ENCODE results near the gene CYP17A1. TPM values are rescaled to one million over a fixed set of nuclear protein-coding genes. Genes with fewer than 3 reads are reported as not detected.

The CYP17A1 gene
- total RNA-seq, 1 donor from 2014 or later = not detected

DNA sequence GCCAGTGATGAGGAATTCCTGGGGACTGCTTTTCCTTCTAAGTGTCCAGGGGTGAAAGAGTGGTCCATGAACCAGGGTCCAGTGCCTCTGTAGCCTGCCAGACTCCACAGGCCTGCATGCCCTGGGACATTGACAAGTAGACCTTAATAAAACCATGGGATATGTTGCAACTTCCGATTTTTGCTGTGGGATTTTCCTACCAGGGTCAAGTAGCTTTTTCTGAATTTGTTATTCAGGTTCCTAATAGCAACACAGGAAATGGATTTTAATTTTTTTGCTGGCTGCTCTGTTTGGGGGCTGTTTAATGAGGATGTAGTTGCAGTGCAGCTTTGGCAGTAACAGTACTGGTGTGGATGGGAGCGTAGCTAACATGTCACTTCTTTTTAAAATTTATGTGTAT, 51.4 kb downstream of the CYP17A1 start:
- Mint-ChIP-seq H3K27ac (ENCODE audit: unreplicated experiment) (no peak overlapping the region), H3K4me1 (ENCODE audit: low read depth, unreplicated experiment) (peaks cover 5% of the 10 kb centered on the region), H3K27me3 (ENCODE audit: unreplicated experiment) (peaks cover 5% of the 10 kb centered on the region), H3K9me3 (ENCODE audit: unreplicated experiment) (no peaks in the 10 kb centered on the region), H3K36me3 (ENCODE audit: unreplicated experiment) (peaks cover 5% of the 10 kb centered on the region), H3K4me3 (ENCODE audit: unreplicated experiment) (no peak overlapping the region)
- TF ChIP-seq, protein P1, sequence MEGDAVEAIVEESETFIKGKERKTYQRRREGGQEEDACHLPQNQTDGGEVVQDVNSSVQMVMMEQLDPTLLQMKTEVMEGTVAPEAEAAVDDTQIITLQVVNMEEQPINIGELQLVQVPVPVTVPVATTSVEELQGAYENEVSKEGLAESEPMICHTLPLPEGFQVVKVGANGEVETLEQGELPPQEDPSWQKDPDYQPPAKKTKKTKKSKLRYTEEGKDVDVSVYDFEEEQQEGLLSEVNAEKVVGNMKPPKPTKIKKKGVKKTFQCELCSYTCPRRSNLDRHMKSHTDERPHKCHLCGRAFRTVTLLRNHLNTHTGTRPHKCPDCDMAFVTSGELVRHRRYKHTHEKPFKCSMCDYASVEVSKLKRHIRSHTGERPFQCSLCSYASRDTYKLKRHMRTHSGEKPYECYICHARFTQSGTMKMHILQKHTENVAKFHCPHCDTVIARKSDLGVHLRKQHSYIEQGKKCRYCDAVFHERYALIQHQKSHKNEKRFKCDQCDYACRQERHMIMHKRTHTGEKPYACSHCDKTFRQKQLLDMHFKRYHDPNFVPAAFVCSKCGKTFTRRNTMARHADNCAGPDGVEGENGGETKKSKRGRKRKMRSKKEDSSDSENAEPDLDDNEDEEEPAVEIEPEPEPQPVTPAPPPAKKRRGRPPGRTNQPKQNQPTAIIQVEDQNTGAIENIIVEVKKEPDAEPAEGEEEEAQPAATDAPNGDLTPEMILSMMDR (IDR thresholded peaks at IDR 0.05; ENCODE audit: partially characterized antibody, unreplicated experiment) = no peak
- DNase-seq = no peak

DNA sequence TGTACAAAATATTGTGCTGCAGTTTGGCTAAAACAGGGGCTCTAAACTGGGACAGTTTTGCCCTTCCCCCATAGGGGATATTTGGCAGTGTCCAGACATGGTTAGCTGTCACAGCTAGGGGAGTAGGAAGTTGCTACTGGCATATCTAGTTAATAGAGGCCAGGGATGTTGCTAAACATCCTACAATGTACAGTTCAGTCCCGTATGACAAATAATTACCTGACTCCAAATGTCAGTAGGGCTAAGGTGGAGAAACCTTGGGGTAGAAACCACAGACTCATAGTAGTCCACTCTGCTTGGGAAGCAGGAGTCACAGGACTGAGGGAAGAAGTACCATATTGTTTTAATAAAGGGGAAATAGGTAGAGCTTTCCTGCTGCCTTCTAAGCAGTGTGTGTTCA, 53.6 kb downstream of the CYP17A1 start:
- Mint-ChIP-seq H3K4me3 (ENCODE audit: unreplicated experiment) (no peak overlapping the region), H3K9me3 (ENCODE audit: unreplicated experiment) (no peaks in the 10 kb centered on the region), H3K36me3 (ENCODE audit: unreplicated experiment) (no peaks in the 10 kb centered on the region), H3K27ac (ENCODE audit: unreplicated experiment) (no peak overlapping the region), H3K4me1 (ENCODE audit: low read depth, unreplicated experiment) (peaks cover 5% of the 10 kb centered on the region), H3K27me3 (ENCODE audit: unreplicated experiment) (peaks cover 5% of the 10 kb centered on the region)
- TF ChIP-seq, protein P1 (IDR thresholded peaks at IDR 0.05; ENCODE audit: partially characterized antibody, unreplicated experiment) = no peak
- no peak for DNase-seq

DNA sequence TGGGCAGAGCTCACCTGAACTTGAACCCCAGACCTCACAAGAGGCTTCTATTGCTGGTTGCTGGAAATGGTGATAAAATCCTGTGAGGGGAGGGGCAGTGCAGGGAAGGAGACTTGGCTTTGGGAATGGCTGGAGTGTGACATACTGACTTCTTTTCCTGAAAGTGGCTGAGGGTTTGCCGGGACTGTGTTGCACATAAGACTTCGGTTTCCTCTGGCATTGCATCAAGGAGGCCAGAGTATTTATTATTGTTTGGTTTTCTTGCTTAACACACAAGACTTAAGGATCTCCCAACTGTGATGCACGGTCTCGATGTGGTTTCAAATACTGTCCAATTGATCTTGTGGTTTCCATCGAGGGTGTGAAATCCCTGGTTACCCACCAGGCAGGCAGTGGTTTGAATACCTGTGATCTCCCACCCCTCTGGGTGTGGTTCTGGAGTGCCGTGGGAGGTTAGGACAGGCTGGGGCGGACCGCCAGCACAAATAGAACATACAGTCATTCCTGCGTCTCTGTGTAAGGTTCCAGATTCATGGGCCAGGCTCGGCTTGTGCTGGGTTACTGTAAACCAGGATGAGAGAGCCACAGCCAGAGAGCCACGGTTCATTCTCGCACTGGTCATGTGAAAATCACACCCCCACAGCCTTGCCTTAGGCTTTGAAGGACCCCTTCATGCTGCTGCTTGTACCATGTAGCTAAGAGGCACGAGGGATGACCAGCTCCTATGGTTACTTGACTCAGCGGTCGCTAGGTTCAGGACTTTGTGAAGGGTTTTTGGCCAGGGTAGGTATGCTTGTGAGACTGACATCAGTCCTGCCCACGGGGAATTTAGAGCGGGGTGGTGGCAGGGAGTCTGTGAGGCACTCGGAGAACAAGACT, 54.3 kb downstream of the CYP17A1 start:
- H3K4me1 Mint-ChIP-seq (ENCODE audit: low read depth, unreplicated experiment) = peaks cover 5% of the 10 kb centered on the region
- H3K4me3 Mint-ChIP-seq (ENCODE audit: unreplicated experiment) = no peak overlapping the region
- TF ChIP-seq, protein P1 (IDR thresholded peaks at IDR 0.05; ENCODE audit: partially characterized antibody, unreplicated experiment) = no peak
- no peak for DNase-seq
- H3K27ac Mint-ChIP-seq (ENCODE audit: unreplicated experiment) = no peak overlapping the region
- no peaks in the 10 kb centered on the region for H3K9me3 Mint-ChIP-seq (ENCODE audit: unreplicated experiment)
- H3K36me3 Mint-ChIP-seq (ENCODE audit: unreplicated experiment) = no peaks in the 10 kb centered on the region
- peaks cover 11% of the 10 kb centered on the region for H3K27me3 Mint-ChIP-seq (ENCODE audit: unreplicated experiment)

DNA sequence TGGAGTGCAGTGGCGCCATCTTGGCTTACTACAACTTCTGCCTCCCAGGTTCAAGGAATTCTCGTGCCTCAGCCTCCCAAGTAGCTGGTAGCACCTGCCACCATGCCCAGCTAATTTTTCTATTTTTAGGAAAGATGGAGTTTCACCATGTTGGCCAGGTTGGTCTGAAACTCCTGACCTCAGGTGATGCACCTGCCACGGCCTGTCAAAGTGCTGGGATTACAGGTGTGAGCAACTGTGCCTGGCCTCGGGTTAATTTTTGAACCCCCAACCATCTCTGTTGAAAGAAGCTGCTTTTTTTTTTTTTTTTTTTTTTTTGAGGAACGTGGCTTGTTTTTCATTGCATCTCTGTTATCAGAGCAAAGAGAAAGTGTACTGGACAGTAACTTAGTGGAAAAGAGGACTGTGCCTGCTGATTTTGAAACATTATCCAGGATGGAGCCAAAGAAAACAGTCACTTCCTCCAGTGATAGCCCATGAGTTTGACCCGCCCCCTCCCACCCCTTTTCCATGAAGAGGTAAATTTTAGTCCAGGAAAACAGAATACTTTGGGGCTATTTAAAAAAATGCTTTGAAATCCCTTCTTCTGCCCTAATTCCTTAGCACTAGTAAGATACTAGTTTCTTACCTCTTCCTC, 55.2 kb downstream of the CYP17A1 start:
- no peak overlapping the region for H3K27ac Mint-ChIP-seq (ENCODE audit: unreplicated experiment)
- no peak for DNase-seq
- H3K36me3 Mint-ChIP-seq (ENCODE audit: unreplicated experiment) = no peaks in the 10 kb centered on the region
- peaks cover 11% of the 10 kb centered on the region for H3K27me3 Mint-ChIP-seq (ENCODE audit: unreplicated experiment)
- peaks cover 6% of the 10 kb centered on the region for H3K4me1 Mint-ChIP-seq (ENCODE audit: low read depth, unreplicated experiment)
- H3K9me3 Mint-ChIP-seq (ENCODE audit: unreplicated experiment) = peaks cover 3% of the 10 kb centered on the region
- TF ChIP-seq, protein P1 (IDR thresholded peaks at IDR 0.05; ENCODE audit: partially characterized antibody, unreplicated experiment) = no peak
- H3K4me3 Mint-ChIP-seq (ENCODE audit: unreplicated experiment) = no peak overlapping the region
